NCI-H2081 treated with DMSO at 0.1 percent for 48 hours (cell line): ENCODE measurements around the gene FSIP2.
"Not testable (repeated sequence)": the region's sequence is repeated elsewhere in the genome, so short reads cannot be mapped to it uniquely, and the experiment has no call there.

Experiments
- DNase-seq: peaks from one replicate; lab custom pipeline; 2025; lab: John Stamatoyannopoulos, UW

FSIP2 gene

GRCh38 chr2:185807351-185807750 is 68.7 kb downstream of the FSIP2 start:
- no peak for DNase-seq

- DNase-seq: no peak
Observed at GRCh38 chr2:185811580-185811979, 73.0 kb downstream of the FSIP2 start.

GRCh38 chr2:185813707-185814106 is 75.1 kb downstream of the FSIP2 start:
- no peak for DNase-seq

GRCh38 chr2:185817991-185818390 is 79.4 kb downstream of the FSIP2 start:
- no peak for DNase-seq

- DNase-seq: no peak
Observed at GRCh38 chr2:185821467-185821866, 82.9 kb downstream of the FSIP2 start.

GRCh38 chr2:185823773-185824172 is 85.2 kb downstream of the FSIP2 start:
- no peak for DNase-seq

- DNase-seq: no peak
Observed at GRCh38 chr2:185825557-185825956, 87.0 kb downstream of the FSIP2 start.

- no peak for DNase-seq
Observed at GRCh38 chr2:185828326-185828725, 89.7 kb downstream of the FSIP2 start.

- no peak for DNase-seq
Observed at GRCh38 chr2:185833864-185834263, 95.3 kb downstream of the FSIP2 start.

- DNase-seq: no peak
Observed at GRCh38 chr2:185835974-185836373, 97.4 kb downstream of the FSIP2 start.

- DNase-seq: no peak
Observed at GRCh38 chr2:185854885-185855284, 116.3 kb downstream of the FSIP2 start.

- no peak for DNase-seq
Observed at GRCh38 chr2:185857691-185858090, 119.1 kb downstream of the FSIP2 start.

- no peak for DNase-seq
Observed at GRCh38 chr2:185859506-185859905, 120.9 kb downstream of the FSIP2 start.

GRCh38 chr2:185860321-185860720 is 121.7 kb downstream of the FSIP2 start:
- DNase-seq: no peak

- no peak for DNase-seq
Observed at GRCh38 chr2:185862657-185863398, 124.2 kb downstream of the FSIP2 start.

- not testable (repeated sequence) for DNase-seq
Observed at GRCh38 chr2:185864468-185865260, 126.1 kb downstream of the FSIP2 start.

GRCh38 chr2:185875136-185875931 is 136.7 kb downstream of the FSIP2 start:
- no peak for DNase-seq

GRCh38 chr2:185876234-185876633 is 137.6 kb downstream of the FSIP2 start:
- no peak for DNase-seq

GRCh38 chr2:185880396-185880795 is 141.8 kb downstream of the FSIP2 start:
- DNase-seq: no peak
